Keratinocyte (primary cell): ENCODE results near the gene FBXO15. TPM values are rescaled to one million over a fixed set of nuclear protein-coding genes. Genes with fewer than 3 reads are reported as not detected.

Experiments
- DNase-seq: peaks from one replicate; pipeline ENCODE4 v3.0.0-alpha.2; 2011; ENCODE audit warnings: low read depth, missing footprints, low spot score
- FAIRE-seq: peaks from 2 replicates; lab custom pipeline; 2011; peaks lifted over from hg19 to GRCh38; lab: Jason Lieb, UNC
- H2AFZ ChIP-seq: 2 replicates; pipeline ENCODE4 v1.6.0; 2012; ENCODE audit warnings: low read length, control low read depth, inconsistent platforms; ENCODE audit not compliant: control insufficient read depth
- H3K27ac ChIP-seq: 2 replicates; pipeline ENCODE4 v1.5.1; 2011; ENCODE audit warnings: low read length; ENCODE audit not compliant: control insufficient read depth, insufficient read depth
- H3K27me3 ChIP-seq: 3 replicates; pipeline ENCODE4 v1.6.0; 2011; ENCODE audit warnings: low read length; ENCODE audit not compliant: control insufficient read depth, insufficient read depth; ENCODE audit errors: extremely low read depth
- H3K36me3 ChIP-seq, 2 experiments: 2 replicates in 1 of 2; 3 replicates in 1 of 2; pipeline ENCODE4 v1.5.1; 2011; ENCODE audit warnings: low read length in 2 of 2, mild to moderate bottlenecking in 1 of 2; ENCODE audit not compliant: control insufficient read depth in 2 of 2, insufficient read depth in 2 of 2; ENCODE audit errors: extremely low read depth in 1 of 2
- H3K4me1 ChIP-seq: 3 replicates; pipeline ENCODE4 v1.5.1; 2011; ENCODE audit warnings: low read length; ENCODE audit not compliant: control insufficient read depth, insufficient read depth; ENCODE audit errors: extremely low read depth
- H3K4me2 ChIP-seq: 3 replicates; pipeline ENCODE4 v1.6.0; 2011; ENCODE audit warnings: low read depth, low read length; ENCODE audit not compliant: control insufficient read depth, insufficient read depth; ENCODE audit errors: extremely low read depth
- H3K4me3 ChIP-seq, 3 experiments: fragments of 200-600 bp in 1 of 3; sonication (generic) in 1 of 3; 2 replicates in 2 of 3; 3 replicates in 1 of 3; pipeline ENCODE4 v1.5.1; 2011 to 2016; ENCODE audit warnings: low read length in 3 of 3, mild to moderate bottlenecking in 3 of 3, control low read depth in 2 of 3, inconsistent platforms in 1 of 3, low read depth in 1 of 3, mixed read lengths in 1 of 3, mixed run types in 1 of 3, moderate library complexity in 1 of 3; ENCODE audit not compliant: control insufficient read depth in 2 of 3, insufficient read depth in 2 of 3; ENCODE audit errors: extremely low read depth in 1 of 3
- H3K79me2 ChIP-seq: 2 replicates; pipeline ENCODE4 v1.6.0; 2012; ENCODE audit warnings: low read length; ENCODE audit not compliant: control insufficient read depth, insufficient read depth
- H3K9ac ChIP-seq: 3 replicates; pipeline ENCODE4 v1.6.0; 2011; ENCODE audit warnings: low read length; ENCODE audit not compliant: control insufficient read depth, insufficient read depth; ENCODE audit errors: extremely low read depth
- H3K9me1 ChIP-seq: 3 replicates; pipeline ENCODE4 v1.6.0; 2011; ENCODE audit warnings: low read length; ENCODE audit not compliant: control insufficient read depth, insufficient read depth; ENCODE audit errors: extremely low read depth
- H3K9me3 ChIP-seq: 2 replicates; pipeline ENCODE4 v1.5.1; 2012; ENCODE audit warnings: low read depth, low read length; ENCODE audit not compliant: control insufficient read depth
- H4K20me1 ChIP-seq: 3 replicates; pipeline ENCODE4 v1.6.0; 2011; ENCODE audit warnings: low read length; ENCODE audit not compliant: control insufficient read depth, insufficient read depth; ENCODE audit errors: extremely low read depth
- CTCF ChIP-seq, 3 experiments: IDR thresholded peaks in 1 of 3; conservative IDR thresholded peaks in 1 of 3; optimal IDR thresholded peaks in 1 of 3; 2 replicates in 2 of 3; 3 replicates in 1 of 3; pipeline versions ENCODE3 to v1.5.1; 2011; ENCODE audit warnings: low read length in 3 of 3, mild to moderate bottlenecking in 3 of 3, moderate library complexity in 2 of 3, control low read depth in 1 of 3, inconsistent platforms in 1 of 3; ENCODE audit not compliant: insufficient read depth in 2 of 3; ENCODE audit errors: extremely low read depth in 1 of 3
- EZH2 ChIP-seq: IDR thresholded peaks from one replicate; pipeline ENCODE4 v1.6.1; 2012; ENCODE audit warnings: inconsistent platforms, mild to moderate bottlenecking, low read length, moderate library complexity
- dilution Hi-C: fragments of 300-500 bp; cut with MboI; formaldehyde crosslinking; loops from one replicate; pipeline ENCODE4 v1.7.0; 2020; ENCODE audit warnings: low sequenced_read_pairs; ENCODE audit not compliant: extremely low pct_ligation_motif_present
- polyA plus RNA-seq, 5 experiments: library from polyadenylated mRNA; depleted of rRNA in 3 of 5; stranded (reverse) in 3 of 5; stranded (forward) in 1 of 5; unstranded in 1 of 5; fragments of >200 nt; gene quantifications; 1 replicate in 1 of 5; 2 replicates in 3 of 5; 3 replicates in 1 of 5; pipeline versions ENCODE4 v1.2.1 to v1.2.3, GENCODE V29; 2011 to 2012; ENCODE audit warnings: missing spikeins in 2 of 5, low read depth in 1 of 5, low replicate concordance in 1 of 5

Gene FBXO15
- polyA plus RNA-seq, 1 donor (not counting 4 experiments of a cell fraction or from before 2014, with no cell fraction given), result 0.26 TPM

DNA sequence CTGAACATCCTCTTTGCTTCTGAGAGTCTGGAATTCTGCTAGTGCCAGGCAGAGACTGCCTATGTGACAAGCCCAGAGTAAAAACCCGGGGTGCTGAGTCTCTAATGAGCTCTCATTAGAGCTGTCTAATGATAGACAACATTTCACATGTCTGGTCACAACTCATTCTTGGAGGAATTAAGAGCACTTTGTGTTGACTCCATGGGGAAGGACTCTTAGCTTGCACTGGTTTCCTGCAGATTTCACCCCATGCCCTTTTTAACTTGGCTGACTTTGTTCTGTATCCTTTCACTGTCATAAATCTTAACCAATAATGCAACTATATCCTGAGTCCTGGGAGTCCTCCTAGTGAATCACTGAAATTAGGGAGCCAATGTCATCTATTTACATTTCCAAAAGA lies 33.5 kb downstream of the FBXO15 start:
- dilution Hi-C loops, result no loop called here
- Histone ChIP-seq H3K27me3 (no peaks in the 10 kb centered on the region), H3K9me3 (no peaks in the 10 kb centered on the region), H3K9ac (no peak overlapping the region), H3K36me3 (no peaks in the 10 kb centered on the region), H4K20me1 (no peaks in the 10 kb centered on the region), H2AFZ (no peak overlapping the region), H3K27ac (no peak overlapping the region), H3K4me2 (no peak overlapping the region), H3K4me3 (no peak overlapping the region), H3K4me1 (no peaks in the 10 kb centered on the region), H3K9me1 (no peaks in the 10 kb centered on the region), H3K79me2 (no peaks in the 10 kb centered on the region)
- DNase-seq (no peak), FAIRE-seq (no peak)
- TF ChIP-seq EZH2, result no peak
- no peak for TF ChIP-seq CTCF (optimal IDR thresholded peaks at IDR 0.05 in 1 of 3, IDR thresholded peaks at IDR 0.05 in 1 of 3, conservative IDR thresholded peaks at IDR 0.05 in 1 of 3; ENCODE audit: extremely low read depth in 1 of 3, insufficient read depth in 2 of 3, low read length in 3 of 3)

- FAIRE-seq (no peak), DNase-seq (no peak)
- Histone ChIP-seq H3K36me3 (no peaks in the 10 kb centered on the region), H3K9me3 (no peaks in the 10 kb centered on the region), H3K4me3 (no peak overlapping the region), H3K4me2 (no peak overlapping the region), H3K9ac (no peak overlapping the region), H4K20me1 (no peaks in the 10 kb centered on the region), H3K79me2 (no peaks in the 10 kb centered on the region), H2AFZ (no peak overlapping the region), H3K9me1 (no peaks in the 10 kb centered on the region), H3K27me3 (no peaks in the 10 kb centered on the region), H3K4me1 (no peaks in the 10 kb centered on the region), H3K27ac (no peak overlapping the region)
- dilution Hi-C loops, result no loop called here
- TF ChIP-seq CTCF (optimal IDR thresholded peaks at IDR 0.05 in 1 of 3, IDR thresholded peaks at IDR 0.05 in 1 of 3, conservative IDR thresholded peaks at IDR 0.05 in 1 of 3; ENCODE audit: extremely low read depth in 1 of 3, insufficient read depth in 2 of 3, low read length in 3 of 3) (no peak), EZH2 (no peak)
Observed at GRCh38 chr18:74113711-74114110, 33.9 kb downstream of the FBXO15 start.
